ENCODE measurements around the gene MBOAT1. TPM values are rescaled to one million over a fixed set of nuclear protein-coding genes. Genes with fewer than 3 reads are reported as not detected.

The MBOAT1 gene
- total and polyA plus RNA-seq, 2 of the 13 experiments (the other 11 are each of a cell fraction or from before 2014, with no cell fraction given) = not detected

DNA sequence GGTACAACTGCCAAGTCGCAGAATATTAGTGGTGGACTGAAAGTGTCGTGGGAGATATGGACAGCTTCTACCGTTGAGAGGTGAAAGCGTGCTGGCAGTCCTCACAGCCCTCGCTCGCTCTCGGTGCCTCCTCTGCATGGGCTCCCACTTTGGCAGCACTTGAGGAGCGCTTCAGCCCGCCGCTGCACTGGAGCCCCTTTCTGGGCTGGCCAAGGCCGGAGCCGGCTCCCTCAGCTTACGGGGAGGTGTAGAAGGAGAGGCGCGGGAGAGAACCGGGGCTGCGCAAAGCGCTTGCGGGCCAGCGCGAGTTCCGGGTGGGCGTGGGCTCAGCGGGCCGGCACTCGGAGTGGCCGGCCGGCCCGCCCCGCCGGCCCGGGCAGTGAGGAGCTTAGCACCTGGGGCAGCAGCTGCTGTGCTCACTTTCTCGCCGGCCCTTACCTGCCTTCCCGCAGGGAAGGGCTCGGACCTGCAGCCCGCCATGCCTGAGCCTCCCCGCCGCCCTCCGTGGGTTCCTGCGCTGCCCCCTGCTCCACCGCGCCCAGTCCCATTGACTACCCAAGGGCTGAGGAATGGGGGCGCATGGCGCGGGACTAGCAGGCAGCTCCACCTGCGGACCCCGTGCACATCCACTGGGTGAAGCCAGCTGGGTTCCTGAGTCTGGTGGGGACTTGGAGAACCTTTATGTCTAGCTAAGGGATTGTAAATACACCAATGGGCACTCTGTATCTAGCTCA is 47.2 kb upstream of the MBOAT1 start:
- Histone ChIP-seq H2AFZ (ENCODE audit: low read length) (no peak overlapping the region), H3K36me3 (replicated peaks in 1 of 2; ENCODE audit: control insufficient read depth in 1 of 2, insufficient read depth in 2 of 2, low read length in 2 of 2) (no peaks in the 10 kb centered on the region), H4K20me1 (ENCODE audit: insufficient read depth, low read length) (no peaks in the 10 kb centered on the region), H3K27me3 (ENCODE audit: control insufficient read depth in 1 of 2, insufficient read depth in 2 of 2, low read length in 2 of 2) (no peaks in the 10 kb centered on the region), H3K4me1 (ENCODE audit: insufficient read depth, low read length) (no peaks in the 10 kb centered on the region), H3K9ac (ENCODE audit: insufficient read depth, low read depth, low read length) (no peak overlapping the region), H3K9me3 (ENCODE audit: low read length) (0 out of 2 replicates have a peak, but pooled peaks cover 4% of the 10 kb centered on the region), H3K4me3 (replicated peaks in 1 of 3; ENCODE audit: insufficient read depth in 1 of 3, low read depth in 2 of 3, low read length in 3 of 3) (no peak overlapping the region), H3K79me2 (ENCODE audit: insufficient read depth, low read length) (no peaks in the 10 kb centered on the region), H3K4me2 (ENCODE audit: low read depth, low read length) (no peak overlapping the region), H3K27ac (ENCODE audit: extremely low read length, insufficient read depth, low read length) (no peak overlapping the region)
- 78% methylated on average over 33 of the region's 48 CpGs for WGBS (ENCODE audit: low lambda C conversion rate)
- BruUV-seq (replicated peaks) = no TSS peak
- ChIA-PET POLR2A (no interaction called here), CTCF (ENCODE audit: low intra/inter-chr PET ratio, low total read pairs) (no interaction called here)
- no peak for FAIRE-seq
- in situ Hi-C loops (cut with HindIII; ENCODE audit: extremely low pct_ligation_motif_present, low pct_unique_long_range_greater_than_20kb) = no loop called here
- TF ChIP-seq, protein P1, sequence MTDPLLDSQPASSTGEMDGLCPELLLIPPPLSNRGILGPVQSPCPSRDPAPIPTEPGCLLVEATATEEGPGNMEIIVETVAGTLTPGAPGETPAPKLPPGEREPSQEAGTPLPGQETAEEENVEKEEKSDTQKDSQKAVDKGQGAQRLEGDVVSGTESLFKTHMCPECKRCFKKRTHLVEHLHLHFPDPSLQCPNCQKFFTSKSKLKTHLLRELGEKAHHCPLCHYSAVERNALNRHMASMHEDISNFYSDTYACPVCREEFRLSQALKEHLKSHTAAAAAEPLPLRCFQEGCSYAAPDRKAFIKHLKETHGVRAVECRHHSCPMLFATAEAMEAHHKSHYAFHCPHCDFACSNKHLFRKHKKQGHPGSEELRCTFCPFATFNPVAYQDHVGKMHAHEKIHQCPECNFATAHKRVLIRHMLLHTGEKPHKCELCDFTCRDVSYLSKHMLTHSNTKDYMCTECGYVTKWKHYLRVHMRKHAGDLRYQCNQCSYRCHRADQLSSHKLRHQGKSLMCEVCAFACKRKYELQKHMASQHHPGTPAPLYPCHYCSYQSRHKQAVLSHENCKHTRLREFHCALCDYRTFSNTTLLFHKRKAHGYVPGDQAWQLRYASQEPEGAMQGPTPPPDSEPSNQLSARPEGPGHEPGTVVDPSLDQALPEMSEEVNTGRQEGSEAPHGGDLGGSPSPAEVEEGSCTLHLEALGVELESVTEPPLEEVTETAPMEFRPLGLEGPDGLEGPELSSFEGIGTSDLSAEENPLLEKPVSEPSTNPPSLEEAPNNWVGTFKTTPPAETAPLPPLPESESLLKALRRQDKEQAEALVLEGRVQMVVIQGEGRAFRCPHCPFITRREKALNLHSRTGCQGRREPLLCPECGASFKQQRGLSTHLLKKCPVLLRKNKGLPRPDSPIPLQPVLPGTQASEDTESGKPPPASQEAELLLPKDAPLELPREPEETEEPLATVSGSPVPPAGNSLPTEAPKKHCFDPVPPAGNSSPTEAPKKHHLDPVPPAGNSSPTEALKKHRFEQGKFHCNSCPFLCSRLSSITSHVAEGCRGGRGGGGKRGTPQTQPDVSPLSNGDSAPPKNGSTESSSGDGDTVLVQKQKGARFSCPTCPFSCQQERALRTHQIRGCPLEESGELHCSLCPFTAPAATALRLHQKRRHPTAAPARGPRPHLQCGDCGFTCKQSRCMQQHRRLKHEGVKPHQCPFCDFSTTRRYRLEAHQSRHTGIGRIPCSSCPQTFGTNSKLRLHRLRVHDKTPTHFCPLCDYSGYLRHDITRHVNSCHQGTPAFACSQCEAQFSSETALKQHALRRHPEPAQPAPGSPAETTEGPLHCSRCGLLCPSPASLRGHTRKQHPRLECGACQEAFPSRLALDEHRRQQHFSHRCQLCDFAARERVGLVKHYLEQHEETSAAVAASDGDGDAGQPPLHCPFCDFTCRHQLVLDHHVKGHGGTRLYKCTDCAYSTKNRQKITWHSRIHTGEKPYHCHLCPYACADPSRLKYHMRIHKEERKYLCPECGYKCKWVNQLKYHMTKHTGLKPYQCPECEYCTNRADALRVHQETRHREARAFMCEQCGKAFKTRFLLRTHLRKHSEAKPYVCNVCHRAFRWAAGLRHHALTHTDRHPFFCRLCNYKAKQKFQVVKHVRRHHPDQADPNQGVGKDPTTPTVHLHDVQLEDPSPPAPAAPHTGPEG (CRISPR knock-in tag; IDR thresholded peaks at IDR 0.05) = no peak
- TF ChIP-seq ZFP36L2 (CRISPR knock-in tag; IDR thresholded peaks at IDR 0.05) (no peak), MIER3 (CRISPR knock-in tag; IDR thresholded peaks at IDR 0.05; ENCODE audit: borderline replicate concordance) (no peak), ZNF430 (CRISPR knock-in tag; IDR thresholded peaks at IDR 0.05) (no peak), ZNF260 (CRISPR knock-in tag; IDR thresholded peaks at IDR 0.05; ENCODE audit: borderline replicate concordance, low read depth) (no peak), ATF1 (CRISPR knock-in tag; IDR thresholded peaks at IDR 0.05) (no peak), ZC3H4 (CRISPR knock-in tag; IDR thresholded peaks at IDR 0.05; ENCODE audit: borderline replicate concordance) (no peak), RNF2 (conservative IDR thresholded peaks at IDR 0.05; ENCODE audit: low read depth) (no peak), MYNN (CRISPR knock-in tag; IDR thresholded peaks at IDR 0.05; ENCODE audit: low read depth) (no peak), ZNF747 (CRISPR knock-in tag; IDR thresholded peaks at IDR 0.05; ENCODE audit: borderline replicate concordance) (no peak)
- TF ChIP-seq, protein P2, sequence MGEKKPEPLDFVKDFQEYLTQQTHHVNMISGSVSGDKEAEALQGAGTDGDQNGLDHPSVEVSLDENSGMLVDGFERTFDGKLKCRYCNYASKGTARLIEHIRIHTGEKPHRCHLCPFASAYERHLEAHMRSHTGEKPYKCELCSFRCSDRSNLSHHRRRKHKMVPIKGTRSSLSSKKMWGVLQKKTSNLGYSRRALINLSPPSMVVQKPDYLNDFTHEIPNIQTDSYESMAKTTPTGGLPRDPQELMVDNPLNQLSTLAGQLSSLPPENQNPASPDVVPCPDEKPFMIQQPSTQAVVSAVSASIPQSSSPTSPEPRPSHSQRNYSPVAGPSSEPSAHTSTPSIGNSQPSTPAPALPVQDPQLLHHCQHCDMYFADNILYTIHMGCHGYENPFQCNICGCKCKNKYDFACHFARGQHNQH (CRISPR knock-in tag; IDR thresholded peaks at IDR 0.05) = no peak
- TF ChIP-seq, protein P3, sequence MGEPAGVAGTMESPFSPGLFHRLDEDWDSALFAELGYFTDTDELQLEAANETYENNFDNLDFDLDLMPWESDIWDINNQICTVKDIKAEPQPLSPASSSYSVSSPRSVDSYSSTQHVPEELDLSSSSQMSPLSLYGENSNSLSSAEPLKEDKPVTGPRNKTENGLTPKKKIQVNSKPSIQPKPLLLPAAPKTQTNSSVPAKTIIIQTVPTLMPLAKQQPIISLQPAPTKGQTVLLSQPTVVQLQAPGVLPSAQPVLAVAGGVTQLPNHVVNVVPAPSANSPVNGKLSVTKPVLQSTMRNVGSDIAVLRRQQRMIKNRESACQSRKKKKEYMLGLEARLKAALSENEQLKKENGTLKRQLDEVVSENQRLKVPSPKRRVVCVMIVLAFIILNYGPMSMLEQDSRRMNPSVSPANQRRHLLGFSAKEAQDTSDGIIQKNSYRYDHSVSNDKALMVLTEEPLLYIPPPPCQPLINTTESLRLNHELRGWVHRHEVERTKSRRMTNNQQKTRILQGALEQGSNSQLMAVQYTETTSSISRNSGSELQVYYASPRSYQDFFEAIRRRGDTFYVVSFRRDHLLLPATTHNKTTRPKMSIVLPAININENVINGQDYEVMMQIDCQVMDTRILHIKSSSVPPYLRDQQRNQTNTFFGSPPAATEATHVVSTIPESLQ (CRISPR knock-in tag; conservative IDR thresholded peaks at IDR 0.05) = no peak
- intact Hi-C loops (cut with micrococcal nuclease; ENCODE audit: unreplicated experiment) = loop anchor here (10.0 kb wide), 1 partner anchor 955 kb away; no protein-coding TSS in a partner anchor
- no peak for DNase-seq (ENCODE audit: low spot score)
- ATAC-seq = no peak

Data from HepG2 (cell line).